AG08396 (cell line): ENCODE data around the gene TNFRSF14.
"Not testable (repeated sequence)": the region's sequence is repeated elsewhere in the genome, so short reads cannot be mapped to it uniquely, and the experiment has no call there.

Experiments used
- DNase-seq: peaks from one replicate; pipeline ENCODE4 v3.0.0; 2012; ENCODE audit warnings: low spot score, mixed read lengths

The TNFRSF14 gene

GRCh38 chr1:2569060-2569459, 12.9 kb downstream of the TNFRSF14 start:
- DNase-seq, result no peak

GRCh38 chr1:2569703-2570102, 13.5 kb downstream of the TNFRSF14 start:
- not testable (repeated sequence) for DNase-seq

GRCh38 chr1:2570332-2570731, 14.2 kb downstream of the TNFRSF14 start:
- DNase-seq, result no peak

GRCh38 chr1:2571348-2571747, 15.2 kb downstream of the TNFRSF14 start:
- no peak for DNase-seq

GRCh38 chr1:2573250-2573920, 17.2 kb downstream of the TNFRSF14 start:
- DNase-seq, result no peak

- DNase-seq, result no peak
These were observed 18.2 kb downstream of the TNFRSF14 start for GRCh38 chr1:2574350-2574749.

- no peak for DNase-seq
These were observed 19.9 kb downstream of the TNFRSF14 start for GRCh38 chr1:2575801-2576663.

GRCh38 chr1:2577565-2578075, 21.4 kb downstream of the TNFRSF14 start:
- DNase-seq, result not testable (repeated sequence)

- no peak for DNase-seq
These were observed 22.6 kb downstream of the TNFRSF14 start for GRCh38 chr1:2578758-2579118.

GRCh38 chr1:2580691-2581090, 24.5 kb downstream of the TNFRSF14 start:
- no peak for DNase-seq

- DNase-seq, result no peak
These were observed 26.2 kb downstream of the TNFRSF14 start for GRCh38 chr1:2582391-2582790.

- DNase-seq, result no peak
These were observed 27.2 kb downstream of the TNFRSF14 start for GRCh38 chr1:2583331-2583791.

GRCh38 chr1:2583871-2584351, 27.7 kb downstream of the TNFRSF14 start:
- DNase-seq, result peak; percentile 50

- DNase-seq, result no peak
These were observed 28.6 kb downstream of the TNFRSF14 start for GRCh38 chr1:2584686-2585317.

- peak; percentile 58 for DNase-seq
These were observed 29.3 kb downstream of the TNFRSF14 start for GRCh38 chr1:2585318-2586092.

GRCh38 chr1:2586154-2587070, 30.2 kb downstream of the TNFRSF14 start, which contains the start of gene PRXL2B:
TSS of gene PRXL2B (plus strand) at chr1:2586777. CDS start at chr1:2586886, 109 bp downstream.
- peak; percentile 100 for DNase-seq

- no peak for DNase-seq
These were observed 31.1 kb downstream of the TNFRSF14 start for GRCh38 chr1:2587071-2587859.

- no peak for DNase-seq
These were observed 31.8 kb downstream of the TNFRSF14 start for GRCh38 chr1:2587860-2588571.
